Measurements from ENCODE around the gene FBLIM1. TPM values are rescaled to one million over a fixed set of nuclear protein-coding genes. Genes with fewer than 3 reads are reported as not detected.

Gene FBLIM1
- total RNA-seq, 1 experiment from 2014 or later: 78.3 TPM

DNA sequence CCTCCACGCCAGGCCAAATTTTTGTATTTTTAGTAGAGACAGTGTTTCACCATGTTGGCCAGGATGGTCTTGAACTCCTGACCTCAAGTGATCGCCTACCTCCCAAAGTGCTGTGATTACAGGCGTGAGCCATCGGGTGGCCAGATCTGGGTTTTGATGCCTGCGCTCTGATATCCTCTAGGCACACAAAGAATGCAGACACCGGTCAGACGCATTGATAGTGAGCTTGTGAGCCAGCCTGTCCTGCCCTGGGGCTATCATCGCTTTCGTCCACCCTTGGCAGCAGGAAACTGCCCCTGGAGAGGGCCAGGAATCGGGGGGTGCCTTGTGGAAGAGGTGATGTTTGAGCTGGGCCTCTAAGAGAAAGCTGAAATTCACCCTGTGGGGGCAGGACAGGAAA lies 4.0 kb downstream of the FBLIM1 start:
- peaks cover 27% of the 10 kb centered on the region for H3K36me3 Mint-ChIP-seq
- H3K4me1 Mint-ChIP-seq: peaks cover 30% of the 10 kb centered on the region
- no peak for ATAC-seq
- TF ChIP-seq, protein P1, sequence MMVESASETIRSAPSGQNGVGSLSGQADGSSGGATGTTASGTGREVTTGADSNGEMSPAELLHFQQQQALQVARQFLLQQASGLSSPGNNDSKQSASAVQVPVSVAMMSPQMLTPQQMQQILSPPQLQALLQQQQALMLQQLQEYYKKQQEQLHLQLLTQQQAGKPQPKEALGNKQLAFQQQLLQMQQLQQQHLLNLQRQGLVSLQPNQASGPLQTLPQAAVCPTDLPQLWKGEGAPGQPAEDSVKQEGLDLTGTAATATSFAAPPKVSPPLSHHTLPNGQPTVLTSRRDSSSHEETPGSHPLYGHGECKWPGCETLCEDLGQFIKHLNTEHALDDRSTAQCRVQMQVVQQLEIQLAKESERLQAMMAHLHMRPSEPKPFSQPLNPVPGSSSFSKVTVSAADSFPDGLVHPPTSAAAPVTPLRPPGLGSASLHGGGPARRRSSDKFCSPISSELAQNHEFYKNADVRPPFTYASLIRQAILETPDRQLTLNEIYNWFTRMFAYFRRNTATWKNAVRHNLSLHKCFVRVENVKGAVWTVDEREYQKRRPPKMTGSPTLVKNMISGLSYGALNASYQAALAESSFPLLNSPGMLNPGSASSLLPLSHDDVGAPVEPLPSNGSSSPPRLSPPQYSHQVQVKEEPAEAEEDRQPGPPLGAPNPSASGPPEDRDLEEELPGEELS (CRISPR knock-in tag; IDR thresholded peaks at IDR 0.05): no peak
- TF ChIP-seq SMAD3 (CRISPR knock-in tag; IDR thresholded peaks at IDR 0.05; ENCODE audit: borderline replicate concordance) (no peak), ATF1 (CRISPR knock-in tag; IDR thresholded peaks at IDR 0.05) (no peak), CREB1 (CRISPR knock-in tag; IDR thresholded peaks at IDR 0.05) (no peak), EMX1 (CRISPR knock-in tag; IDR thresholded peaks at IDR 0.05) (no peak), CREM (CRISPR knock-in tag; IDR thresholded peaks at IDR 0.05) (no peak), FOXK1 (CRISPR knock-in tag; IDR thresholded peaks at IDR 0.05) (no peak), ETV6 (CRISPR knock-in tag; IDR thresholded peaks at IDR 0.05) (no peak), ZNF416 (CRISPR knock-in tag; IDR thresholded peaks at IDR 0.05) (no peak), MYBL2 (CRISPR knock-in tag; IDR thresholded peaks at IDR 0.05) (no peak)
- TF ChIP-seq, protein P2, sequence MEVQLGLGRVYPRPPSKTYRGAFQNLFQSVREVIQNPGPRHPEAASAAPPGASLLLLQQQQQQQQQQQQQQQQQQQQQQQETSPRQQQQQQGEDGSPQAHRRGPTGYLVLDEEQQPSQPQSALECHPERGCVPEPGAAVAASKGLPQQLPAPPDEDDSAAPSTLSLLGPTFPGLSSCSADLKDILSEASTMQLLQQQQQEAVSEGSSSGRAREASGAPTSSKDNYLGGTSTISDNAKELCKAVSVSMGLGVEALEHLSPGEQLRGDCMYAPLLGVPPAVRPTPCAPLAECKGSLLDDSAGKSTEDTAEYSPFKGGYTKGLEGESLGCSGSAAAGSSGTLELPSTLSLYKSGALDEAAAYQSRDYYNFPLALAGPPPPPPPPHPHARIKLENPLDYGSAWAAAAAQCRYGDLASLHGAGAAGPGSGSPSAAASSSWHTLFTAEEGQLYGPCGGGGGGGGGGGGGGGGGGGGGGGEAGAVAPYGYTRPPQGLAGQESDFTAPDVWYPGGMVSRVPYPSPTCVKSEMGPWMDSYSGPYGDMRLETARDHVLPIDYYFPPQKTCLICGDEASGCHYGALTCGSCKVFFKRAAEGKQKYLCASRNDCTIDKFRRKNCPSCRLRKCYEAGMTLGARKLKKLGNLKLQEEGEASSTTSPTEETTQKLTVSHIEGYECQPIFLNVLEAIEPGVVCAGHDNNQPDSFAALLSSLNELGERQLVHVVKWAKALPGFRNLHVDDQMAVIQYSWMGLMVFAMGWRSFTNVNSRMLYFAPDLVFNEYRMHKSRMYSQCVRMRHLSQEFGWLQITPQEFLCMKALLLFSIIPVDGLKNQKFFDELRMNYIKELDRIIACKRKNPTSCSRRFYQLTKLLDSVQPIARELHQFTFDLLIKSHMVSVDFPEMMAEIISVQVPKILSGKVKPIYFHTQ (CRISPR knock-in tag; IDR thresholded peaks at IDR 0.05): no peak
- TF ChIP-seq, protein P3, sequence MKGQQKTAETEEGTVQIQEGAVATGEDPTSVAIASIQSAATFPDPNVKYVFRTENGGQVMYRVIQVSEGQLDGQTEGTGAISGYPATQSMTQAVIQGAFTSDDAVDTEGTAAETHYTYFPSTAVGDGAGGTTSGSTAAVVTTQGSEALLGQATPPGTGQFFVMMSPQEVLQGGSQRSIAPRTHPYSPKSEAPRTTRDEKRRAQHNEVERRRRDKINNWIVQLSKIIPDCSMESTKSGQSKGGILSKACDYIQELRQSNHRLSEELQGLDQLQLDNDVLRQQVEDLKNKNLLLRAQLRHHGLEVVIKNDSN (CRISPR knock-in tag; IDR thresholded peaks at IDR 0.05): no peak
- TF ChIP-seq, protein P4, sequence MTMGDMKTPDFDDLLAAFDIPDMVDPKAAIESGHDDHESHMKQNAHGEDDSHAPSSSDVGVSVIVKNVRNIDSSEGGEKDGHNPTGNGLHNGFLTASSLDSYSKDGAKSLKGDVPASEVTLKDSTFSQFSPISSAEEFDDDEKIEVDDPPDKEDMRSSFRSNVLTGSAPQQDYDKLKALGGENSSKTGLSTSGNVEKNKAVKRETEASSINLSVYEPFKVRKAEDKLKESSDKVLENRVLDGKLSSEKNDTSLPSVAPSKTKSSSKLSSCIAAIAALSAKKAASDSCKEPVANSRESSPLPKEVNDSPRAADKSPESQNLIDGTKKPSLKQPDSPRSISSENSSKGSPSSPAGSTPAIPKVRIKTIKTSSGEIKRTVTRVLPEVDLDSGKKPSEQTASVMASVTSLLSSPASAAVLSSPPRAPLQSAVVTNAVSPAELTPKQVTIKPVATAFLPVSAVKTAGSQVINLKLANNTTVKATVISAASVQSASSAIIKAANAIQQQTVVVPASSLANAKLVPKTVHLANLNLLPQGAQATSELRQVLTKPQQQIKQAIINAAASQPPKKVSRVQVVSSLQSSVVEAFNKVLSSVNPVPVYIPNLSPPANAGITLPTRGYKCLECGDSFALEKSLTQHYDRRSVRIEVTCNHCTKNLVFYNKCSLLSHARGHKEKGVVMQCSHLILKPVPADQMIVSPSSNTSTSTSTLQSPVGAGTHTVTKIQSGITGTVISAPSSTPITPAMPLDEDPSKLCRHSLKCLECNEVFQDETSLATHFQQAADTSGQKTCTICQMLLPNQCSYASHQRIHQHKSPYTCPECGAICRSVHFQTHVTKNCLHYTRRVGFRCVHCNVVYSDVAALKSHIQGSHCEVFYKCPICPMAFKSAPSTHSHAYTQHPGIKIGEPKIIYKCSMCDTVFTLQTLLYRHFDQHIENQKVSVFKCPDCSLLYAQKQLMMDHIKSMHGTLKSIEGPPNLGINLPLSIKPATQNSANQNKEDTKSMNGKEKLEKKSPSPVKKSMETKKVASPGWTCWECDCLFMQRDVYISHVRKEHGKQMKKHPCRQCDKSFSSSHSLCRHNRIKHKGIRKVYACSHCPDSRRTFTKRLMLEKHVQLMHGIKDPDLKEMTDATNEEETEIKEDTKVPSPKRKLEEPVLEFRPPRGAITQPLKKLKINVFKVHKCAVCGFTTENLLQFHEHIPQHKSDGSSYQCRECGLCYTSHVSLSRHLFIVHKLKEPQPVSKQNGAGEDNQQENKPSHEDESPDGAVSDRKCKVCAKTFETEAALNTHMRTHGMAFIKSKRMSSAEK (CRISPR knock-in tag; IDR thresholded peaks at IDR 0.05; ENCODE audit: borderline replicate concordance): no peak
- TF ChIP-seq, protein P5, sequence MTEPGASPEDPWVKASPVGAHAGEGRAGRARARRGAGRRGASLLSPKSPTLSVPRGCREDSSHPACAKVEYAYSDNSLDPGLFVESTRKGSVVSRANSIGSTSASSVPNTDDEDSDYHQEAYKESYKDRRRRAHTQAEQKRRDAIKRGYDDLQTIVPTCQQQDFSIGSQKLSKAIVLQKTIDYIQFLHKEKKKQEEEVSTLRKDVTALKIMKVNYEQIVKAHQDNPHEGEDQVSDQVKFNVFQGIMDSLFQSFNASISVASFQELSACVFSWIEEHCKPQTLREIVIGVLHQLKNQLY (CRISPR knock-in tag; IDR thresholded peaks at IDR 0.05): no peak
- POLR2A ChIA-PET: interaction anchor here (0.5 to 0.7 kb wide), 2 partner anchors 11 to 74 kb away, joined by 3 to 7 read pairs; no protein-coding TSS in a partner anchor
- no peaks in the 10 kb centered on the region for H3K9me3 Mint-ChIP-seq
- no peak overlapping the region for H3K4me3 Mint-ChIP-seq
- CTCF ChIA-PET: interaction anchor here (0.7 to 4.7 kb wide), 6 partner anchors 21 to 861 kb away, joined by 3 to 20 read pairs (median 4); no protein-coding TSS in a partner anchor
- H3K27me3 Mint-ChIP-seq (ENCODE audit: low read depth): no peaks in the 10 kb centered on the region
- no peak for DNase-seq (ENCODE audit: low spot score)
- H3K27ac Mint-ChIP-seq: peak overlapping the region; percentile 90

DNA sequence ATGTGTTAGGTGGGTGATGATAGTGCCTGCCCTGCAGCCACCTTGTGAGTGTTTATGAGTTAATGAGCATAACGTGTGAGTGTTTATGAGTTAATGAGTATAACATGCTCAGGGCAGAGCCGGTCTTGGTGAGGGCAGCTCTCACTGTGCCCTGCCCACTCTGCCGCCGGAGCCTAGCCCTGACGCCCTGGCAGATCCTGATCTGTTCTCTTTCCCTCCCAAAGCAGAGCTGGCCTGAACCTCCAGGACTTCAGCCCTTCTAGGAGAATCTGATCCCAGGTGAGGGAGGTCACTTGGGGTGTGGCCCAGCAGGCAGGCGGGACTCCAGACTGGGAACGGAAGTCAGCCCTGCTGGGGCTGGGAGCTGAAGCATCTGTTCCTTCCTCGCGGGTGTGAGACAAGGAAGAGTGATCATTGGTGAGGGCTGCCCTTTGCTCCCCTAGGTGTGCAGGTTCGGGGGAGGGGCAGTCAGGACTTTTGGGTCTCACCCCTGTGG lies 5.7 kb downstream of the FBLIM1 start:
- Mint-ChIP-seq H3K9me3 (no peaks in the 10 kb centered on the region), H3K4me1 (peaks cover 30% of the 10 kb centered on the region), H3K4me3 (no peak overlapping the region), H3K27me3 (ENCODE audit: low read depth) (no peaks in the 10 kb centered on the region), H3K36me3 (peaks cover 37% of the 10 kb centered on the region), H3K27ac (peak overlapping the region; percentile 91)
- no peak for ATAC-seq
- POLR2A ChIA-PET: no interaction called here
- no peak for DNase-seq (ENCODE audit: low spot score)
- CTCF ChIA-PET: interaction anchor here (1.3 kb wide), 1 partner anchor 23 kb away, joined by 6 read pairs; no protein-coding TSS in a partner anchor
- TF ChIP-seq TP53 (CRISPR knock-in tag; IDR thresholded peaks at IDR 0.05) (no peak), OVOL2 (CRISPR knock-in tag; IDR thresholded peaks at IDR 0.05; ENCODE audit: borderline replicate concordance) (no peak), GABPB1 (CRISPR knock-in tag; IDR thresholded peaks at IDR 0.05) (no peak), FOXJ3 (CRISPR knock-in tag; IDR thresholded peaks at IDR 0.05; ENCODE audit: borderline replicate concordance) (no peak)
- TF ChIP-seq, protein P6, sequence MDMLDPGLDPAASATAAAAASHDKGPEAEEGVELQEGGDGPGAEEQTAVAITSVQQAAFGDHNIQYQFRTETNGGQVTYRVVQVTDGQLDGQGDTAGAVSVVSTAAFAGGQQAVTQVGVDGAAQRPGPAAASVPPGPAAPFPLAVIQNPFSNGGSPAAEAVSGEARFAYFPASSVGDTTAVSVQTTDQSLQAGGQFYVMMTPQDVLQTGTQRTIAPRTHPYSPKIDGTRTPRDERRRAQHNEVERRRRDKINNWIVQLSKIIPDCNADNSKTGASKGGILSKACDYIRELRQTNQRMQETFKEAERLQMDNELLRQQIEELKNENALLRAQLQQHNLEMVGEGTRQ (CRISPR knock-in tag; IDR thresholded peaks at IDR 0.05): no peak
- TF ChIP-seq, protein P7, sequence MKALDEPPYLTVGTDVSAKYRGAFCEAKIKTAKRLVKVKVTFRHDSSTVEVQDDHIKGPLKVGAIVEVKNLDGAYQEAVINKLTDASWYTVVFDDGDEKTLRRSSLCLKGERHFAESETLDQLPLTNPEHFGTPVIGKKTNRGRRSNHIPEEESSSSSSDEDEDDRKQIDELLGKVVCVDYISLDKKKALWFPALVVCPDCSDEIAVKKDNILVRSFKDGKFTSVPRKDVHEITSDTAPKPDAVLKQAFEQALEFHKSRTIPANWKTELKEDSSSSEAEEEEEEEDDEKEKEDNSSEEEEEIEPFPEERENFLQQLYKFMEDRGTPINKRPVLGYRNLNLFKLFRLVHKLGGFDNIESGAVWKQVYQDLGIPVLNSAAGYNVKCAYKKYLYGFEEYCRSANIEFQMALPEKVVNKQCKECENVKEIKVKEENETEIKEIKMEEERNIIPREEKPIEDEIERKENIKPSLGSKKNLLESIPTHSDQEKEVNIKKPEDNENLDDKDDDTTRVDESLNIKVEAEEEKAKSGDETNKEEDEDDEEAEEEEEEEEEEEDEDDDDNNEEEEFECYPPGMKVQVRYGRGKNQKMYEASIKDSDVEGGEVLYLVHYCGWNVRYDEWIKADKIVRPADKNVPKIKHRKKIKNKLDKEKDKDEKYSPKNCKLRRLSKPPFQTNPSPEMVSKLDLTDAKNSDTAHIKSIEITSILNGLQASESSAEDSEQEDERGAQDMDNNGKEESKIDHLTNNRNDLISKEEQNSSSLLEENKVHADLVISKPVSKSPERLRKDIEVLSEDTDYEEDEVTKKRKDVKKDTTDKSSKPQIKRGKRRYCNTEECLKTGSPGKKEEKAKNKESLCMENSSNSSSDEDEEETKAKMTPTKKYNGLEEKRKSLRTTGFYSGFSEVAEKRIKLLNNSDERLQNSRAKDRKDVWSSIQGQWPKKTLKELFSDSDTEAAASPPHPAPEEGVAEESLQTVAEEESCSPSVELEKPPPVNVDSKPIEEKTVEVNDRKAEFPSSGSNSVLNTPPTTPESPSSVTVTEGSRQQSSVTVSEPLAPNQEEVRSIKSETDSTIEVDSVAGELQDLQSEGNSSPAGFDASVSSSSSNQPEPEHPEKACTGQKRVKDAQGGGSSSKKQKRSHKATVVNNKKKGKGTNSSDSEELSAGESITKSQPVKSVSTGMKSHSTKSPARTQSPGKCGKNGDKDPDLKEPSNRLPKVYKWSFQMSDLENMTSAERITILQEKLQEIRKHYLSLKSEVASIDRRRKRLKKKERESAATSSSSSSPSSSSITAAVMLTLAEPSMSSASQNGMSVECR (CRISPR knock-in tag; IDR thresholded peaks at IDR 0.05; ENCODE audit: borderline replicate concordance): no peak

Data from WTC11 (cell line).